GM12874 (cell line): ENCODE measurements around the gene CTRB2.

ENCODE experiments used
- TF ChIP-seq, protein P1 (sequence below): IDR thresholded peaks from 2 replicates; pipeline ENCODE4 v1.5.1; 2011; ENCODE audit warnings: low read depth, mild to moderate bottlenecking, control low read depth, low read length, moderate library complexity; ENCODE audit not compliant: insufficient read depth

Gene CTRB2

DNA sequence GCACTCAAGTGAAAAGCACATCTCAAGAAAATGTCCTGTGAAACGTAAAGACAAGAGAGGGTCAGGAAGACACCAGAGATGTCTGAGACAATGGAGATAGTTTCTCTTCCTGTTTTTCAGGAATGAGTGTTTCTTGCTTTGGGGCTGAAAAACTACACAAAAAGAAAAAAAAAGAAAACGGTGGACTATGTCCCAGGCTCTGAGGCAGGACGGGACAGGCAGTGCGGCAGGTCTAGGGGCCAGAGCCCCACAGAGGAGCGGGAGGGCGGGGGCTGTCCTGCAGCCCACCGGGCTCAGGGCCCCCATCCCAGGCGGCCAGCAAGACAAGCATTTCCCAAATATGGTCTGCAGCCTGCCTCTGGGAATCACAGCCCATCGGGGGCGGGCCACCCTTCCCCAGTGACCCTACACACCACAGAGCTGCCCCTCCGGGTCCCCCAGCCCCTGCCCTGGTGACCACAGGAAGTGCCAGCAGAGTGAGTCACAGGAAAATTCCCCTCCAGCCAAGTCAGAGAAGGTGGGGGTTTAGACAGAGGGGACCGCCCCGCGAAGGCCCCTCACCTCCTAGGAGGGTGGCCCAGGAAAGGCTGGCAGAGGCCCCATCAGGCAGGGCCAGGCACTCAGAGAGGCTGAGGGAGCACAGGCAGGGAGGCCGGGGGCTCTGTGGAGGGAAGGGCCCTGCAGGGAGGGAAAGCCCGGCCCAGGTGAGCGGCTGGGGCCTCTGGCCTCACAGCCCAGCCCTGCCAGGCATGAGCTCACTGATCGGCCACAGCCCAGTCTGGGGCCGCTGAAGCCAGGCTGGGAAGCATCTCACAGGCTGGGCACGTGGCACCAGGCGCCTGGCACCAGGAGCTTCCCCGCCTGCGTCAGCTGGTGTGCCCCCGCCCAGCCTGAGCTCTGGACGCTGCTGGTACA lies 38.1 kb upstream of the CTRB2 start:
- TF ChIP-seq, protein P1, sequence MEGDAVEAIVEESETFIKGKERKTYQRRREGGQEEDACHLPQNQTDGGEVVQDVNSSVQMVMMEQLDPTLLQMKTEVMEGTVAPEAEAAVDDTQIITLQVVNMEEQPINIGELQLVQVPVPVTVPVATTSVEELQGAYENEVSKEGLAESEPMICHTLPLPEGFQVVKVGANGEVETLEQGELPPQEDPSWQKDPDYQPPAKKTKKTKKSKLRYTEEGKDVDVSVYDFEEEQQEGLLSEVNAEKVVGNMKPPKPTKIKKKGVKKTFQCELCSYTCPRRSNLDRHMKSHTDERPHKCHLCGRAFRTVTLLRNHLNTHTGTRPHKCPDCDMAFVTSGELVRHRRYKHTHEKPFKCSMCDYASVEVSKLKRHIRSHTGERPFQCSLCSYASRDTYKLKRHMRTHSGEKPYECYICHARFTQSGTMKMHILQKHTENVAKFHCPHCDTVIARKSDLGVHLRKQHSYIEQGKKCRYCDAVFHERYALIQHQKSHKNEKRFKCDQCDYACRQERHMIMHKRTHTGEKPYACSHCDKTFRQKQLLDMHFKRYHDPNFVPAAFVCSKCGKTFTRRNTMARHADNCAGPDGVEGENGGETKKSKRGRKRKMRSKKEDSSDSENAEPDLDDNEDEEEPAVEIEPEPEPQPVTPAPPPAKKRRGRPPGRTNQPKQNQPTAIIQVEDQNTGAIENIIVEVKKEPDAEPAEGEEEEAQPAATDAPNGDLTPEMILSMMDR: no peak

DNA sequence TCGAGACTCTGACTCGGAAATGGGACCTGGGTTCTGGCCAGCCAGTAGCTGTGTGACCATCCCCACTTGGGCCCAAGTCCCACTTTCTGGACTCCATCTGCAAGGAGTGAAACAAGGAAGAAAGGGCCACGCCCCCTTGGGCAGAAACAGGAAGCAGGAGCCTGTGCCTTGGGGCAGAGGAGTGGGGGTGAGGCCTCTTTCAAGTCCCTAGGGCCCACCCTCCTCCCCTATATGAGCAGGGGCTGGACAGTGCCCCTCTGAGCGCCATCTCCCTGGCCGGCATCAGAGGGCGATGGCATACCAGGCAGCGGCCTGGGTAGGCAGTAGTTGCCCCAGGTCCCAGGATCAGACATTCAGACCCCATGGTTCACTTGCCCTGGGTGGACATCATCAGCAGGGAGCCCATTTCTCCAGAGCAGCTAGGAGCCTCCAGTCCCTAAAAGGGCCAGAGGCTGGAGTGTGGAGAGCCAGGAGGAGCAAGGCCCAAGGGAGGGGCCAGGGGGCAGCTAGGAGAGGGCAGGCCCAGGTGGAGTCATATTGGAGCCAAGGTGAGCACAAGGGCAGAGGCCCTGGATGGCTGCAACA lies 37.4 kb upstream of the CTRB2 start:
- TF ChIP-seq, protein P1: no peak

DNA sequence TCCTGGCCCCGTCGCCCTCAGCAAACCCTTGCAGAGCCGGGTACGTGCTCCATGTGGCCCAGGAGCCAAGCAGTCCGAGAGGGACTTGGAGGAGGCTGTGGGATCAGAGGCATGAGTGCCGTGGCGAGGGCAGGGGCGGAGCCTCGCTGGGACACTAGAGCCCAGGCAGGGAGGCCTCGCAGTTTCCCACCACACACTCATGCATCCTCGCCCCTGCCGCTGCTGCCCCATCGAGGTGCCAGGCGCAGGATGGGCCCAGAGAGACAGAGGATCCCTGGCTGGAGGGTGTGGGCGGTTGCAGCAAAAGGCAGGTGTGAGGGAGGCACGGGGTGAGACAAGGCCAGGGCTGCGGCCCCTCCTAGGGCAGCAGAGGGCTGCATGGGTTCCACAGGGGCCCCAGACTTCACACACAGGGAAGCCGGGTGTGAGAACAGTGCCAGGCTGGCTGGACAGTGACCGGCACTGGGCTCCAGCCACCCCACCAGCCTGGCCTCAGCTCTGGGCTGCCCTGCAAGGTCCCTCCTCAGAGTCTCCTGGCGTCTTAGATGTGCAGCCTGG lies 36.8 kb upstream of the CTRB2 start:
- TF ChIP-seq, protein P1: no peak

DNA sequence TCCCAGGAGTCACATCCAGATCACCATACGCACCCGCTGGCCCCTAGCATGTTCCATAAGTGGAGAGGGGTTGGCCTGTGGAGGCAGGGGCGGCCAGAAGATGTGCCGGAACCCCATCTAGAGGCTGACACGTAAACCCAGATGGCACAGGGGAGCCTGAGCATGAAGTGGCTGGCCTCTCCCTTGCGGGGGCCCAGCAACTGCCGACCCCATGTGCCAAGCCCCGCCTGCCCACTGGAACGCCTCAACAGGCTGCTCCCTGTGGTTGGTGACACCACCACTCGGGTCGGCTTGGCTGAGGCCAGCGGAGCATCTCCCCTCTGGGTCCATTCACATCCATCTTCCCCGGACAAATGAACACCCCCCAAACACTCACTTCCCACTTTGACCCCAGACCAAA lies 35.0 kb upstream of the CTRB2 start:
- TF ChIP-seq, protein P1: no peak

DNA sequence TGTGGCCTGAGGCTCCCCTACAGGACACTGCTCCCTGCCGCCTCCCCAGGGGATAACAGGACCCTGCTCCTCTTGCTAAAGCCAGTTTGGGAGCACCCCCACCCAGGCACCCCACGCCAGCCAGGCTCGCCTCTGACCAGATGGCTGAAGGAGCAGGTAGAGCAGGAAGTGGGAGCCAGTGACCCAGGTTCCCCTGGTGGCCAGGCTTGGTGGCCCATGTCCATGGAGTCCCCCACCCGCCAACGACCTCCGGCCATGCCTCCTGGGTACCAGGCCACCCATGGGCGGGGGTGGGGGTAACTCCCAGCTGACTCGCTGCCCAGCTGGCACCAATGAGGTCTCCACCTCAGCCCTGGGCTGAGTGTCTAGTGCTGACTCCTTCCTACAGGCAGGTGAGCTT lies 34.5 kb upstream of the CTRB2 start:
- TF ChIP-seq, protein P1: no peak

DNA sequence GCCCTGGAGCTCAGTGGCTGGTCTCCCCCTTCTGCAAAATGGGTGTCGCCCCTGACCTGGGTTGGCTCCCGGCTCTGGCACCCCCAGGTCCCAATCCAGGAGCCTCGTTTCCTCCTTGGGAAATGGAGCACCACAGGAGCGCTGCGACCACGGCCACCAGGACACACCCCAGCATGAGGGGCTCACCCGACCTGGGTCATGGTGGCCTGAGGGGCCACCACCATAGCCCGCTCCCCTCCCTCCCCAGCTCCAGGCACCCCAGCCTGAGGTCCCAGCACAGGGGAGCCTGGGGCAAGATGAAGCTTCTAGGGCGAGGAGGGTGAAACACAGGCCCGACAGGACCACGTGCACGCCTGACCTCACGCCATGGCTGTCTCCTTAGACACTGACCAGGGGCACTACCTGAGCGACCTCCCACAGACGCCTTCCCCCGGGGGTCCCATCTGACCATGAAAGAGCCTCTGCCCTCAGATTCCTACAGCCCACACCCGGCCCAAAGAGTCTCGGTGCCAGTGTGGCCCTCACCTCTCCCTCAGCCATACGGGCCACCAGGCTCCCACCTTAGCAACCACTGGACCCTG lies 32.7 kb upstream of the CTRB2 start:
- TF ChIP-seq, protein P1: no peak
